ENCODE measurements around the gene KRTAP4-8.
"Not testable (repeated sequence)": the region's sequence is repeated elsewhere in the genome, so short reads cannot be mapped to it uniquely, and the experiment has no call there.

Gene KRTAP4-8

GRCh38 chr17:41108728-41109386, 10.9 kb upstream of the KRTAP4-8 start:
- DNase-seq (ENCODE audit: low read depth in 2 of 2, low spot score in 1 of 2): not testable (repeated sequence)

GRCh38 chr17:41107941-41108450, 10.1 kb upstream of the KRTAP4-8 start:
- DNase-seq (ENCODE audit: low read depth in 2 of 2, low spot score in 1 of 2): no peak

GRCh38 chr17:41105347-41105746, 7.4 kb upstream of the KRTAP4-8 start, which contains the start of gene KRTAP4-9:
TSS of gene KRTAP4-9 (plus strand) at chr17:41105389. CDS start at chr17:41105389, 0 bp downstream.
- not testable (repeated sequence) for DNase-seq (ENCODE audit: low read depth in 2 of 2, low spot score in 1 of 2)

GRCh38 chr17:41104386-41105038, 6.6 kb upstream of the KRTAP4-8 start:
- not testable (repeated sequence) for DNase-seq (ENCODE audit: low read depth in 2 of 2, low spot score in 1 of 2)

- DNase-seq (ENCODE audit: low read depth in 2 of 2, low spot score in 1 of 2): no peak
These were observed 6.0 kb upstream of the KRTAP4-8 start for GRCh38 chr17:41103896-41104295.

- DNase-seq (ENCODE audit: low read depth in 2 of 2, low spot score in 1 of 2): no peak
These were observed 3.8 kb upstream of the KRTAP4-8 start, which contains the start of gene KRTAP4-16 for GRCh38 chr17:41101586-41102259. TSS of gene KRTAP4-16 (minus strand) at chr17:41102209. CDS start at chr17:41102209, 0 bp downstream.

- DNase-seq (ENCODE audit: low read depth in 2 of 2, low spot score in 1 of 2): not testable (repeated sequence)
These were observed 1.9 kb upstream of the KRTAP4-8 start for GRCh38 chr17:41099682-41100480.

GRCh38 chr17:41098481-41098880, 539 bp upstream of the KRTAP4-8 start:
- DNase-seq (ENCODE audit: low read depth in 2 of 2, low spot score in 1 of 2): no peak

- DNase-seq (ENCODE audit: low read depth in 2 of 2, low spot score in 1 of 2): no peak
These were observed 1.9 kb downstream of the KRTAP4-8 start for GRCh38 chr17:41096055-41096454.

GRCh38 chr17:41088760-41089352, 9.1 kb downstream of the KRTAP4-8 start:
- not testable (repeated sequence) for DNase-seq (ENCODE audit: low read depth in 2 of 2, low spot score in 1 of 2)

- DNase-seq (ENCODE audit: low read depth in 2 of 2, low spot score in 1 of 2): not testable (repeated sequence)
These were observed 13.7 kb downstream of the KRTAP4-8 start, which contains the start of gene KRTAP4-7 for GRCh38 chr17:41084100-41084856. TSS of gene KRTAP4-7 (plus strand) at chr17:41084150. CDS start at chr17:41084207, 57 bp downstream.

- not testable (repeated sequence) for DNase-seq (ENCODE audit: low read depth in 2 of 2, low spot score in 1 of 2)
These were observed 14.5 kb downstream of the KRTAP4-8 start for GRCh38 chr17:41083427-41083826.

GRCh38 chr17:41082626-41083025, 15.3 kb downstream of the KRTAP4-8 start:
- no peak for DNase-seq (ENCODE audit: low read depth in 2 of 2, low spot score in 1 of 2)

GRCh38 chr17:41076788-41077187, 21.2 kb downstream of the KRTAP4-8 start:
- DNase-seq (ENCODE audit: low read depth in 2 of 2, low spot score in 1 of 2): no peak

- no peak for DNase-seq (ENCODE audit: low read depth in 2 of 2, low spot score in 1 of 2)
These were observed 24.3 kb downstream of the KRTAP4-8 start for GRCh38 chr17:41073676-41074075.

GRCh38 chr17:41071606-41072360, 26.2 kb downstream of the KRTAP4-8 start:
- no peak for DNase-seq (ENCODE audit: low read depth in 2 of 2, low spot score in 1 of 2)

GRCh38 chr17:41069031-41069430, 28.9 kb downstream of the KRTAP4-8 start:
- no peak for DNase-seq (ENCODE audit: low read depth in 2 of 2, low spot score in 1 of 2)

GRCh38 chr17:41067281-41067680, 30.7 kb downstream of the KRTAP4-8 start:
- DNase-seq (ENCODE audit: low read depth in 2 of 2, low spot score in 1 of 2): no peak
